ENCODE results near the gene ADAMTS19.

GRCh38 chr5:129459450-129459776 lies 685 bp upstream of the ADAMTS19 start:
- TF ChIP-seq, protein P1, sequence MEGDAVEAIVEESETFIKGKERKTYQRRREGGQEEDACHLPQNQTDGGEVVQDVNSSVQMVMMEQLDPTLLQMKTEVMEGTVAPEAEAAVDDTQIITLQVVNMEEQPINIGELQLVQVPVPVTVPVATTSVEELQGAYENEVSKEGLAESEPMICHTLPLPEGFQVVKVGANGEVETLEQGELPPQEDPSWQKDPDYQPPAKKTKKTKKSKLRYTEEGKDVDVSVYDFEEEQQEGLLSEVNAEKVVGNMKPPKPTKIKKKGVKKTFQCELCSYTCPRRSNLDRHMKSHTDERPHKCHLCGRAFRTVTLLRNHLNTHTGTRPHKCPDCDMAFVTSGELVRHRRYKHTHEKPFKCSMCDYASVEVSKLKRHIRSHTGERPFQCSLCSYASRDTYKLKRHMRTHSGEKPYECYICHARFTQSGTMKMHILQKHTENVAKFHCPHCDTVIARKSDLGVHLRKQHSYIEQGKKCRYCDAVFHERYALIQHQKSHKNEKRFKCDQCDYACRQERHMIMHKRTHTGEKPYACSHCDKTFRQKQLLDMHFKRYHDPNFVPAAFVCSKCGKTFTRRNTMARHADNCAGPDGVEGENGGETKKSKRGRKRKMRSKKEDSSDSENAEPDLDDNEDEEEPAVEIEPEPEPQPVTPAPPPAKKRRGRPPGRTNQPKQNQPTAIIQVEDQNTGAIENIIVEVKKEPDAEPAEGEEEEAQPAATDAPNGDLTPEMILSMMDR (IDR thresholded peaks at IDR 0.05; ENCODE audit: low read length), result no peak
- TF ChIP-seq EZH2 (IDR thresholded peaks at IDR 0.05; ENCODE audit: borderline replicate concordance, low read length), result no peak

Data from OCI-LY1 (cell line).